PC-3 (cell line): ENCODE results near the gene PGC. TPM values are rescaled to one million over a fixed set of nuclear protein-coding genes. Genes with fewer than 3 reads are reported as not detected.

Experiments
- ATAC-seq: fragments of 200-7000 bp; cut with Tn5 transposase; 2 replicates; pipeline ENCODE4 v1.9.1; 2020; ENCODE audit warnings: mild to moderate bottlenecking, moderate library complexity
- BruUV-seq: library from RNA; stranded (reverse); fragments of 400-500 nt; replicated peaks from 2 replicates; lab custom pipeline; 2021; lab: Mats Ljungman, UMichigan
- CTCF ChIA-PET: fragments of 300-600 bp; sonication (Branson Sonifier 250); formaldehyde crosslinking; loops from one replicate; lab custom pipeline; 2022; ENCODE audit warnings: antibody characterized with exemption; lab: Charles Lee
- POLR2A ChIA-PET: fragments of 300-600 bp; sonication (Branson Sonifier 250); formaldehyde crosslinking; loops from one replicate; lab custom pipeline; 2022; ENCODE audit warnings: antibody characterized with exemption; ENCODE audit not compliant: unreplicated experiment; lab: Charles Lee
- DNase-seq: peaks from one replicate; pipeline ENCODE4 v3.0.0-alpha.2; 2015
- H2AFZ ChIP-seq: fragments of 300-600 bp; sonication (generic); 2 replicates; pipeline ENCODE4 v1.6.0; 2016; ENCODE audit warnings: antibody characterized with exemption, low read length
- H3F3A ChIP-seq: fragments of 300-600 bp; sonication (generic); one replicate; pipeline ENCODE4 v1.6.0; 2017; ENCODE audit warnings: antibody characterized with exemption, low read length, control low read depth, mild to moderate bottlenecking; ENCODE audit not compliant: unreplicated experiment
- H3K27ac ChIP-seq: fragments of 300-600 bp; sonication (generic); 2 replicates; pipeline ENCODE4 v1.5.1; 2016; ENCODE audit warnings: mild to moderate bottlenecking, low read length
- H3K27me3 ChIP-seq: fragments of 300-600 bp; sonication (generic); 2 replicates; pipeline ENCODE4 v1.6.1; 2016; ENCODE audit warnings: low read length, mixed read lengths
- H3K36me3 ChIP-seq: fragments of 300-600 bp; sonication (generic); 2 replicates; pipeline ENCODE4 v1.6.1; 2016; ENCODE audit warnings: low read depth, mixed run types, low read length, mixed read lengths
- H3K4me1 ChIP-seq: fragments of 300-600 bp; sonication (generic); 2 replicates; pipeline ENCODE4 v1.5.1; 2016; ENCODE audit warnings: low read length; ENCODE audit not compliant: insufficient read depth
- H3K4me2 ChIP-seq: fragments of 300-600 bp; sonication (generic); 2 replicates; pipeline ENCODE4 v1.6.0; 2016; ENCODE audit warnings: low read length
- H3K4me3 ChIP-seq: fragments of 300-600 bp; sonication (generic); 2 replicates; pipeline ENCODE4 v1.5.1; 2016; ENCODE audit warnings: mild to moderate bottlenecking, low read length, mixed read lengths
- H3K79me2 ChIP-seq: fragments of 300-600 bp; sonication (generic); 2 replicates; pipeline ENCODE4 v1.6.1; 2017; ENCODE audit warnings: low read length, mixed read lengths
- H3K9ac ChIP-seq: fragments of 300-600 bp; sonication (generic); 2 replicates; pipeline ENCODE4 v1.6.0; 2016; ENCODE audit warnings: mild to moderate bottlenecking, low read length
- H3K9me2 ChIP-seq: fragments of 300-600 bp; sonication (generic); replicated peaks from 2 replicates; pipeline ENCODE4 v1.6.1; 2016; ENCODE audit warnings: mixed run types, low read length, mixed read lengths
- H3K9me3 ChIP-seq: fragments of 300-600 bp; sonication (generic); 2 replicates; pipeline ENCODE4 v1.6.1; 2016; ENCODE audit warnings: low read length, mixed read lengths
- H4K20me1 ChIP-seq: fragments of 300-600 bp; sonication (generic); 2 replicates; pipeline ENCODE4 v1.6.1; 2016; ENCODE audit warnings: low read length, mixed read lengths
- EZH2 ChIP-seq: fragments of 300-600 bp; sonication (generic); IDR thresholded peaks from one replicate; pipeline ENCODE4 v1.6.1; 2017; ENCODE audit warnings: antibody characterized with exemption, mild to moderate bottlenecking, low read length; ENCODE audit not compliant: unreplicated experiment
- EZH2phosphoT487 ChIP-seq: fragments of 300-600 bp; sonication (generic); IDR thresholded peaks from 2 replicates; pipeline ENCODE4 v1.6.1; 2018; ENCODE audit warnings: mild to moderate bottlenecking, antibody characterized with exemption, low read length, borderline replicate concordance
- intact Hi-C: fragments of 100-400 bp; cut with micrococcal nuclease; formaldehyde crosslinking; loops from 2 replicates; pipeline ENCODE4 v1.9.0; 2023
- total RNA-seq: library from RNA; depleted of rRNA; stranded (reverse); fragments of >200 nt; gene quantifications from 2 replicates; pipeline ENCODE4 v1.2.3, GENCODE V29; 2014
- TF ChIP-seq, protein P1 (sequence below): fragments of 300-600 bp; sonication (generic); conservative IDR thresholded peaks from 2 replicates; pipeline ENCODE4 v1.5.1; 2017; ENCODE audit warnings: antibody characterized with exemption, low read depth, mild to moderate bottlenecking, low read length

PGC gene
- total RNA-seq, 1 experiment from 2014 or later = not detected

DNA sequence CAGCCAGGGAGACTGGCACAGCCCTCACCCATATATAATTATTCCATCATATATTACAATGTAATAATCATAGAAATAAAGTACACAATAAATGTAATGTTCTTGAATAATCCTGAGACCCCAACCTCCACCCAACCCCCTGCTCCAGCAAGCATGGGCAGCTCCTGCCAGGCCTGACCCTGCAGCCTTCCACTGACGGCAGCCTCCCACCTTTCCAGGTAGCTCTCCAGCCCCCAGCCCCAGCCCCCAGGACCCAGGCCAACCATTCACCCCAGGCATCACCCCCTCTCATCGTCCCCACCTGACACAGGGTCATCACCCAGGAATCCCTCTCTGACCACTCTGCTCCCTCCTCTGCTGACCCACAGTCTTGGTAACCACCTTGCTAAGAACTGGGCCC lies 26.4 kb downstream of the PGC start:
- ATAC-seq (no peak), DNase-seq (no peak)
- Histone ChIP-seq H3K9ac (no peak overlapping the region), H3K36me3 (no peaks in the 10 kb centered on the region), H3K9me3 (no peaks in the 10 kb centered on the region), H3K4me3 (no peak overlapping the region), H3K4me2 (no peak overlapping the region), H2AFZ (no peak overlapping the region), H3K27me3 (no peaks in the 10 kb centered on the region), H3K4me1 (no peaks in the 10 kb centered on the region; the same call in 1 of the 2 replicates), H3K27ac (no peak overlapping the region), H3K9me2 (no peaks in the 10 kb centered on the region), H3F3A (no peaks in the 10 kb centered on the region), H3K79me2 (no peaks in the 10 kb centered on the region), H4K20me1 (no peaks in the 10 kb centered on the region)
- CTCF ChIA-PET = no interaction called here
- no TSS peak for BruUV-seq
- intact Hi-C loops = no loop called here
- POLR2A ChIA-PET = no interaction called here
- TF ChIP-seq, protein P1, sequence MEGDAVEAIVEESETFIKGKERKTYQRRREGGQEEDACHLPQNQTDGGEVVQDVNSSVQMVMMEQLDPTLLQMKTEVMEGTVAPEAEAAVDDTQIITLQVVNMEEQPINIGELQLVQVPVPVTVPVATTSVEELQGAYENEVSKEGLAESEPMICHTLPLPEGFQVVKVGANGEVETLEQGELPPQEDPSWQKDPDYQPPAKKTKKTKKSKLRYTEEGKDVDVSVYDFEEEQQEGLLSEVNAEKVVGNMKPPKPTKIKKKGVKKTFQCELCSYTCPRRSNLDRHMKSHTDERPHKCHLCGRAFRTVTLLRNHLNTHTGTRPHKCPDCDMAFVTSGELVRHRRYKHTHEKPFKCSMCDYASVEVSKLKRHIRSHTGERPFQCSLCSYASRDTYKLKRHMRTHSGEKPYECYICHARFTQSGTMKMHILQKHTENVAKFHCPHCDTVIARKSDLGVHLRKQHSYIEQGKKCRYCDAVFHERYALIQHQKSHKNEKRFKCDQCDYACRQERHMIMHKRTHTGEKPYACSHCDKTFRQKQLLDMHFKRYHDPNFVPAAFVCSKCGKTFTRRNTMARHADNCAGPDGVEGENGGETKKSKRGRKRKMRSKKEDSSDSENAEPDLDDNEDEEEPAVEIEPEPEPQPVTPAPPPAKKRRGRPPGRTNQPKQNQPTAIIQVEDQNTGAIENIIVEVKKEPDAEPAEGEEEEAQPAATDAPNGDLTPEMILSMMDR = no peak
- no peak for TF ChIP-seq EZH2phosphoT487
- no peak for TF ChIP-seq EZH2

DNA sequence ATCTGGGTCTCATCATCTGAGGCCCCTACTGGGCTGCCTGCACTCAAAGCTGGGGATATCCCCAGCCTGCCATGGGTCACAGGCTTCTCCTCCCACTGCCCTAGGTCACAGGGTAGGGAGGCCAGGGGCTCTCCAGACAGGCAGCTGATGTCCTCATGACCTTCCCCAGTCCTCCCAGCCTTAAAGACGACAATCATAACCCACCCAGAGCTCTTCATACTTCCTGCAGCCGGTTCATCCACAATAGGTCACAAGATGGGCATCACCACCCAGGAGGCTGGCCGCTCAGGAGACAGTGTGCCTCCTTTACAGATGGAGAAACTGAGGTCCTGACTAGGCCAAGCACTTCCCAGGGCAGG lies 27.0 kb downstream of the PGC start:
- H3K36me3 ChIP-seq = no peaks in the 10 kb centered on the region
- DNase-seq (no peak), ATAC-seq (no peak)
- no peak overlapping the region for H3K27ac ChIP-seq
- POLR2A ChIA-PET = no interaction called here
- no peak overlapping the region for H3K4me2 ChIP-seq
- H2AFZ ChIP-seq = no peak overlapping the region
- no peaks in the 10 kb centered on the region for H3K9me2 ChIP-seq
- no peak overlapping the region for H3K9ac ChIP-seq
- H3K27me3 ChIP-seq = no peaks in the 10 kb centered on the region
- CTCF ChIA-PET = no interaction called here
- intact Hi-C loops = no loop called here
- TF ChIP-seq EZH2phosphoT487 (no peak), EZH2 (no peak)
- TF ChIP-seq, protein P1 = no peak
- H3K9me3 ChIP-seq = no peaks in the 10 kb centered on the region
- no peaks in the 10 kb centered on the region for H3K79me2 ChIP-seq
- H3K4me3 ChIP-seq = no peak overlapping the region
- H3K4me1 ChIP-seq = no peaks in the 10 kb centered on the region; the same call in 1 of the 2 replicates
- no TSS peak for BruUV-seq
- H3F3A ChIP-seq = no peaks in the 10 kb centered on the region
- no peaks in the 10 kb centered on the region for H4K20me1 ChIP-seq

DNA sequence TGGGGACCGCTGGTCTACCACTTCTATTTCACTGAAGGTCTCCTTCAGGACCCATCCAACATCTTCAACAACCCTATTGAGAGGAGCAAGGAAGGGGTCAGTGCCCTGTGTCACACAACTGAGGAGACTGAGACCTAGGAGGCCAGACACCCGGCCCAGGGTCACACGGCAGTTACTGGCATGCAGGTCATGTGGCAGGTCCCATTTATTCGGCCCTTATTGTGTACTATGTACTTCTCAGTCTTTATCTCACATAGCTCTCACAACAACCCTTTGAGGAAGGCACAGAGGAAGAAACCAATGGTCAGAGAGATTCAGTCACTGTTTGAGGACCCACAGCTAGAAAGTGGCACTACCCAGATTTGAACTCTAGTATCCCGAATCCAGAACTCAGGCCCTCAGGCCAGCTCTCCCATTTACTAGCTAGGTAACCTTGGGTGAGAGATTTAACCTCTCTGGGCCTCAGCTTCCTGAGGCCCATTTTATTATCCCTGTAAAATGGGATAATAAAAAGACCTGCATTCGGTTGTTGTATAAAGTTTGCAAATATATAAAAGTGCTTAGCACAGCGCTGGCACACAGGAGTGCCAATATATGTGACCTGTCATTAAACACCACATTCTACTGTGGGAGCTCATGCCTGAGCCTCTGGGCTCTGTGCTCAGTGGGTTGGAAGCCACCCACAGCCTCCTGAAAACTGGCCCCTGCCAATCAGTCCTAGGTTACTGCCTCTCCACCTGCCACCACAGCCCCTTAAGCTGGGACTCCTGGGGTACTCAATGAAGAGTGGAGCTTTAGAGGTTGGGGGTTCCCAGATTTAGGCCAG lies 27.5 kb downstream of the PGC start:
- no peak overlapping the region for H3K4me3 ChIP-seq
- no peaks in the 10 kb centered on the region for H3K27me3 ChIP-seq
- no peak overlapping the region for H3K9ac ChIP-seq
- no peak overlapping the region for H3K4me2 ChIP-seq
- no peaks in the 10 kb centered on the region for H3F3A ChIP-seq
- ChIA-PET POLR2A (no interaction called here), CTCF (no interaction called here)
- H3K27ac ChIP-seq = no peak overlapping the region
- DNase-seq (no peak), ATAC-seq (no peak)
- intact Hi-C loops = no loop called here
- no peaks in the 10 kb centered on the region for H4K20me1 ChIP-seq
- no peaks in the 10 kb centered on the region for H3K9me2 ChIP-seq
- TF ChIP-seq EZH2 (no peak), EZH2phosphoT487 (no peak)
- TF ChIP-seq, protein P1 = no peak
- H3K4me1 ChIP-seq = no peaks in the 10 kb centered on the region; the same call in 1 of the 2 replicates
- H3K9me3 ChIP-seq = no peaks in the 10 kb centered on the region
- no peaks in the 10 kb centered on the region for H3K79me2 ChIP-seq
- no peaks in the 10 kb centered on the region for H3K36me3 ChIP-seq
- BruUV-seq = no TSS peak
- no peak overlapping the region for H2AFZ ChIP-seq
